Heart left ventricle (tissue), 13 donors: ENCODE measurements around the gene EPHB6.

Source experiments
- POLR2A ChIP-seq, 2 donors: fragments of 450-650 bp; IDR thresholded peaks; one replicate each; pipeline ENCODE4 v1.6.1; 2017; ENCODE audit warnings: antibody characterized with exemption in 2 of 2, mild to moderate bottlenecking in 2 of 2, moderate library complexity in 2 of 2
- TF ChIP-seq, protein P1 (sequence below), 12 donors: fragments of 200-600 bp; sonication (generic) in 4 of 12; IDR thresholded peaks; one replicate each; pipeline versions ENCODE4 v1.5.0 to v1.8.0; 2018 to 2022; ENCODE audit warnings: antibody characterized with exemption in 12 of 12, mild to moderate bottlenecking in 5 of 12
- donor health status: ischemic (EF 13 %, LVEDD 7.1; RV severe dilation, severe dysfunction).
- donor health status: DM: no; HTN: yes; CAD: no.
- donor health status: DM: no; HTN: no; CAD: no.
- donor health status: ischemic (EF 25% LVEDD 6.9; RV normal size, moderate dysfunction).
- donor health status: ischemic (EF 25% LVEDD 5.7; RV mildly dilated, moderate dysfunction).
- donor health status: ischemic (EF 35%, LVEDD 5.7; RV mildly dilated, moderate dysfunction).
- donor health status: nonischemic (EF 11% LVEDD 7.7; RV severe dilation, severe dysfunction).
- donor health status: DM: yes; HTN: yes; CAD: no.
- donor health status: PGD.
- donor health status: ischemic (EF 29% LVEDD 5.4; RV normal size, mild dysfunction).
- donor health status: nonischemic (EF 23%, LVEDD 6.1; RV moderate dilation, normal function).

DNA sequence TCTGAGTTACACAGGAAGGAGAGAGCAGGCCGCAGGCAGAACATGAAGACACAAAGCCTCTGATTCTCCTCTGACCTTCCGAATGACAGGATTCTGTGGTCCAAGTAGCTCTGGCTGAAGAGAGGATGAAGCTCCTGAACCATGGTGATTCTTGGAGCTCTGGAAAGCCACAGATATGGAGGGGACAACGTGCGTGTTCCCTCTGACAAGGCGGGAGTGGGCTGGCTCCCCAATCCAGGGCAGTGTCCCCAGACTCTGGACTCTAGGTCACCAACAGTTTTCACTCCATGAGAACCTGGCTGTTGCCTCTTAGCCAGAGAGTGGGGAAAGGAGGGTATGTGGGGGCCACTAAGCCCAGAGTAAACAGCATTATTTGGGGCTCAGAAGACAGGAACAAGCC lies 38.1 kb downstream of the EPHB6 start:
- TF ChIP-seq, protein P1, sequence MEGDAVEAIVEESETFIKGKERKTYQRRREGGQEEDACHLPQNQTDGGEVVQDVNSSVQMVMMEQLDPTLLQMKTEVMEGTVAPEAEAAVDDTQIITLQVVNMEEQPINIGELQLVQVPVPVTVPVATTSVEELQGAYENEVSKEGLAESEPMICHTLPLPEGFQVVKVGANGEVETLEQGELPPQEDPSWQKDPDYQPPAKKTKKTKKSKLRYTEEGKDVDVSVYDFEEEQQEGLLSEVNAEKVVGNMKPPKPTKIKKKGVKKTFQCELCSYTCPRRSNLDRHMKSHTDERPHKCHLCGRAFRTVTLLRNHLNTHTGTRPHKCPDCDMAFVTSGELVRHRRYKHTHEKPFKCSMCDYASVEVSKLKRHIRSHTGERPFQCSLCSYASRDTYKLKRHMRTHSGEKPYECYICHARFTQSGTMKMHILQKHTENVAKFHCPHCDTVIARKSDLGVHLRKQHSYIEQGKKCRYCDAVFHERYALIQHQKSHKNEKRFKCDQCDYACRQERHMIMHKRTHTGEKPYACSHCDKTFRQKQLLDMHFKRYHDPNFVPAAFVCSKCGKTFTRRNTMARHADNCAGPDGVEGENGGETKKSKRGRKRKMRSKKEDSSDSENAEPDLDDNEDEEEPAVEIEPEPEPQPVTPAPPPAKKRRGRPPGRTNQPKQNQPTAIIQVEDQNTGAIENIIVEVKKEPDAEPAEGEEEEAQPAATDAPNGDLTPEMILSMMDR (IDR thresholded peaks at IDR 0.05): no peak
- no peak for TF ChIP-seq POLR2A (IDR thresholded peaks at IDR 0.05)
